AG20443 (cell line): ENCODE measurements around the gene MAN1A1.
A peak's percentile ranks its signal among the peaks of the same experiment; 100 is the strongest.

Experiments used
- DNase-seq: peaks from one replicate; pipeline ENCODE4 v3.0.0; 2012; ENCODE audit warnings: low spot score, mixed read lengths

MAN1A1 gene

GRCh38 chr6:119234457-119234856, 115.1 kb downstream of the MAN1A1 start:
- no peak for DNase-seq

- DNase-seq, result no peak
These were observed 116.1 kb downstream of the MAN1A1 start for GRCh38 chr6:119233312-119233984.

- no peak for DNase-seq
These were observed 118.2 kb downstream of the MAN1A1 start for GRCh38 chr6:119231394-119231793.

GRCh38 chr6:119230160-119230559, 119.4 kb downstream of the MAN1A1 start:
- DNase-seq, result no peak

- DNase-seq, result no peak
These were observed 122.2 kb downstream of the MAN1A1 start for GRCh38 chr6:119227377-119227776.

- no peak for DNase-seq
These were observed 123.5 kb downstream of the MAN1A1 start for GRCh38 chr6:119226089-119226488.

GRCh38 chr6:119224095-119224701, 125.4 kb downstream of the MAN1A1 start:
- DNase-seq, result no peak

GRCh38 chr6:119220452-119220851, 129.1 kb downstream of the MAN1A1 start:
- DNase-seq, result no peak

GRCh38 chr6:119218548-119218947, 131.0 kb downstream of the MAN1A1 start:
- no peak for DNase-seq

- DNase-seq, result no peak
These were observed 133.5 kb downstream of the MAN1A1 start for GRCh38 chr6:119215885-119216590.

- DNase-seq, result no peak
These were observed 134.3 kb downstream of the MAN1A1 start for GRCh38 chr6:119215309-119215708.

GRCh38 chr6:119210596-119210995, 139.0 kb downstream of the MAN1A1 start:
- DNase-seq, result no peak

- DNase-seq, result no peak
These were observed 139.9 kb downstream of the MAN1A1 start for GRCh38 chr6:119209452-119210205.

- peak; percentile 8 for DNase-seq
These were observed 141.4 kb downstream of the MAN1A1 start for GRCh38 chr6:119207971-119208725.

GRCh38 chr6:119207327-119207726, 142.2 kb downstream of the MAN1A1 start:
- DNase-seq, result no peak

GRCh38 chr6:119205911-119206618, 143.5 kb downstream of the MAN1A1 start:
- no peak for DNase-seq

GRCh38 chr6:119204719-119205118, 144.8 kb downstream of the MAN1A1 start:
- no peak for DNase-seq

GRCh38 chr6:119201480-119201879, 148.1 kb downstream of the MAN1A1 start:
- DNase-seq, result no peak

- no peak for DNase-seq
These were observed 148.9 kb downstream of the MAN1A1 start for GRCh38 chr6:119200512-119201175.

GRCh38 chr6:119197271-119197670, 152.3 kb downstream of the MAN1A1 start:
- DNase-seq, result no peak

- no peak for DNase-seq
These were observed 152.8 kb downstream of the MAN1A1 start for GRCh38 chr6:119196715-119197114.
